OCI-LY3 (cell line): ENCODE measurements around the gene PSMC3.
"Not testable (repeated sequence)": the region's sequence is repeated elsewhere in the genome, so short reads cannot be mapped to it uniquely, and the experiment has no call there.

ENCODE experiments used
- H2AFZ ChIP-seq: fragments of 200-600, 300-600 bp; shearing (Covaris generic); 2 replicates; pipeline ENCODE4 v1.6.0; 2014; ENCODE audit warnings: antibody characterized with exemption, low read depth, low read length
- H3K27ac ChIP-seq: fragments of 200-600, 300-600 bp; sonication (generic); 2 replicates; pipeline ENCODE4 v1.5.1; 2014; ENCODE audit warnings: mild to moderate bottlenecking, low read length, moderate library complexity, mixed read lengths
- H3K27me3 ChIP-seq: fragments of 200-600, 300-600 bp; sonication (generic); 2 replicates; pipeline ENCODE4 v1.6.1; 2014; ENCODE audit warnings: low read depth, low read length, mixed read lengths
- H3K36me3 ChIP-seq: fragments of 200-600, 300-600 bp; sonication (generic); replicated peaks from 2 replicates; pipeline ENCODE3; 2014; ENCODE audit warnings: low read depth, low read length, mixed read lengths
- H3K4me1 ChIP-seq: fragments of 300-600, 200-600 bp; sonication (generic); 2 replicates; pipeline ENCODE4 v1.6.1; 2014; ENCODE audit warnings: low read length, mixed read lengths
- H3K4me2 ChIP-seq: fragments of 200-600, 300-600 bp; sonication (generic); 2 replicates; pipeline ENCODE4 v1.6.1; 2014; ENCODE audit warnings: low read length, mixed read lengths
- H3K4me3 ChIP-seq: fragments of 300-600, 200-600 bp; sonication (generic); 2 replicates; pipeline ENCODE4 v1.5.1; 2014; ENCODE audit warnings: antibody characterized with exemption, mild to moderate bottlenecking, low read length, moderate library complexity
- H3K79me2 ChIP-seq: fragments of 300-600, 200-600 bp; shearing (Covaris generic); 2 replicates; pipeline ENCODE4 v1.6.1; 2014; ENCODE audit warnings: mild to moderate bottlenecking, low read length, mixed read lengths
- H3K9ac ChIP-seq: fragments of 300-600, 200-600 bp; shearing (Covaris generic); 2 replicates; pipeline ENCODE4 v1.6.0; 2014; ENCODE audit warnings: mild to moderate bottlenecking, low read length, moderate library complexity
- H3K9me3 ChIP-seq: fragments of 200-600, 300-600 bp; shearing (Covaris generic); 2 replicates; pipeline ENCODE4 v1.6.1; 2014; ENCODE audit warnings: low read length, mixed read lengths; ENCODE audit not compliant: insufficient read depth
- H4K20me1 ChIP-seq: fragments of 200-600, 300-600 bp; sonication (generic); 2 replicates; pipeline ENCODE4 v1.6.1; 2016; ENCODE audit warnings: low read length, mixed read lengths; ENCODE audit not compliant: insufficient read depth
- EZH2phosphoT487 ChIP-seq: fragments of 200-600 bp; shearing (Covaris generic); IDR thresholded peaks from 2 replicates; pipeline ENCODE4 v1.6.1; 2018; ENCODE audit warnings: antibody characterized with exemption, mixed run types, low read depth
- TF ChIP-seq, protein P1 (sequence below): fragments of 200-600, 300-600 bp; sonication (generic); IDR thresholded peaks from 2 replicates; pipeline ENCODE4 v1.5.1; 2014; ENCODE audit warnings: antibody characterized with exemption, low read length, low read depth

Gene PSMC3

GRCh38 chr11:47464483-47464882 is 38.2 kb upstream of the PSMC3 start:
- peaks cover 58% of the 10 kb centered on the region for H3K36me3 ChIP-seq
- TF ChIP-seq EZH2phosphoT487: no peak
- TF ChIP-seq, protein P1, sequence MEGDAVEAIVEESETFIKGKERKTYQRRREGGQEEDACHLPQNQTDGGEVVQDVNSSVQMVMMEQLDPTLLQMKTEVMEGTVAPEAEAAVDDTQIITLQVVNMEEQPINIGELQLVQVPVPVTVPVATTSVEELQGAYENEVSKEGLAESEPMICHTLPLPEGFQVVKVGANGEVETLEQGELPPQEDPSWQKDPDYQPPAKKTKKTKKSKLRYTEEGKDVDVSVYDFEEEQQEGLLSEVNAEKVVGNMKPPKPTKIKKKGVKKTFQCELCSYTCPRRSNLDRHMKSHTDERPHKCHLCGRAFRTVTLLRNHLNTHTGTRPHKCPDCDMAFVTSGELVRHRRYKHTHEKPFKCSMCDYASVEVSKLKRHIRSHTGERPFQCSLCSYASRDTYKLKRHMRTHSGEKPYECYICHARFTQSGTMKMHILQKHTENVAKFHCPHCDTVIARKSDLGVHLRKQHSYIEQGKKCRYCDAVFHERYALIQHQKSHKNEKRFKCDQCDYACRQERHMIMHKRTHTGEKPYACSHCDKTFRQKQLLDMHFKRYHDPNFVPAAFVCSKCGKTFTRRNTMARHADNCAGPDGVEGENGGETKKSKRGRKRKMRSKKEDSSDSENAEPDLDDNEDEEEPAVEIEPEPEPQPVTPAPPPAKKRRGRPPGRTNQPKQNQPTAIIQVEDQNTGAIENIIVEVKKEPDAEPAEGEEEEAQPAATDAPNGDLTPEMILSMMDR: no peak
- no peak overlapping the region for H3K27ac ChIP-seq
- peaks cover 45% of the 10 kb centered on the region for H3K79me2 ChIP-seq
- no peak overlapping the region for H3K4me3 ChIP-seq
- no peak overlapping the region for H3K4me2 ChIP-seq
- no peaks in the 10 kb centered on the region for H3K27me3 ChIP-seq
- H2AFZ ChIP-seq: no peak overlapping the region
- H4K20me1 ChIP-seq: peaks cover 18% of the 10 kb centered on the region
- H3K9me3 ChIP-seq: no peaks in the 10 kb centered on the region
- no peak overlapping the region for H3K9ac ChIP-seq
- peaks cover 10% of the 10 kb centered on the region; the same call in 1 of the 2 replicates for H3K4me1 ChIP-seq

DNA sequence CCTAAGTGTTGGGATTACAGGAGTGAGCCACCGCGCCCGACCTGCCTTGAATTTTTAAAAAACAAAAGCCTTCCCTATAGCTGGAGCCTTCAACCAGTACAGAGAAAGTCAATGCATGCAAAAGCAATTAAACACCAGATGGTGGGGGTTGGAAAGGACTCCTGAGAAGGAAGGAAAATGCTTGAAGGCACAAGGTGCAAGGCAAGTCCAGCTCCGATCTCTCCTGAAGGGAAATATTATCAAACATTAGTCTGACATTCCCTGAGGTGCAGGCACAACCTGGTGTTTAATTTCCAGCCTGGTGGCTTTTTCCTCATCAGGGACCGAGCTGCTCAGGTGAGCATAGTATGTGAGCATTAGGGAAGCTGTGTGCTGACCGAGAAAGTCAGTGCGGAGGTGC is 35.6 kb upstream of the PSMC3 start:
- Histone ChIP-seq H3K4me2 (no peak overlapping the region), H3K4me1 (peaks cover 10% of the 10 kb centered on the region; the same call in 1 of the 2 replicates), H3K9me3 (no peaks in the 10 kb centered on the region), H2AFZ (no peak overlapping the region), H3K4me3 (no peak overlapping the region), H3K79me2 (peaks cover 19% of the 10 kb centered on the region), H3K36me3 (peaks cover 38% of the 10 kb centered on the region), H3K27ac (no peak overlapping the region), H3K9ac (no peak overlapping the region), H4K20me1 (peaks cover 12% of the 10 kb centered on the region), H3K27me3 (no peaks in the 10 kb centered on the region)
- no peak for TF ChIP-seq EZH2phosphoT487
- TF ChIP-seq, protein P1: no peak

DNA sequence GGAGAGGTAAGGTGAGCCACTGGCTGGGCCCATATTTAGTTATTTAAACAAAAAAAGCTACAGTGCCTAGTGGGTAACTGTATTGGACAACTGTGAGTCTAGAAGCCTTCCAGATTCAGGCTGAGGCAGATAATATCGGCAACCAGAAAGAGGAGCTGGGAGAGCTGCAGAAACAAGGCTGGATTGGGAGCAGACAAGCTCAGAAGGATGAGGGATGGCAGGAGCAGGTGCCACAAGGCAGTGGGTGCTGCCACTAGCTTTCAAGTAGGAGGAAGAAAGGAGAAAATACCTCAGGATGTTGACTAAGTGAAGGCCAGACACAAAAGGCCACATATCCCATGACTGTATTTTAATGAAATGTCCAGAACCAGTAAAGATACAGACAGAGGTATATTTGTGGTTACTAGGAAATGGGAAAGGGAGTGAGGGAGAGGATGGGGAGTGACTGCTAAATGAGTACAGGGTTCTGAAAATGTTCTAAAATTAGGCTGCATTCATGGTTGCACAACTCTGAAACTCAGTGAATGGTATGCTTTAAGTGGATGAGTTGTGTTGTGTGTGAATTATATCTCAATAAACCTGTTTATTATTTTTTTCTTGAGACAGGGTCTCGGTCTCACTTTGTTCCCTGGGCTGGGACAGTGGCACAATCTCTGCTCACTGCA is 34.5 kb upstream of the PSMC3 start:
- Histone ChIP-seq H3K27ac (no peak overlapping the region), H3K9ac (no peak overlapping the region), H4K20me1 (peaks cover 6% of the 10 kb centered on the region), H3K27me3 (no peaks in the 10 kb centered on the region), H2AFZ (no peak overlapping the region), H3K9me3 (no peaks in the 10 kb centered on the region), H3K36me3 (peaks cover 32% of the 10 kb centered on the region), H3K79me2 (peaks cover 13% of the 10 kb centered on the region), H3K4me2 (no peak overlapping the region), H3K4me1 (peaks cover 10% of the 10 kb centered on the region; the same call in 1 of the 2 replicates), H3K4me3 (no peak overlapping the region)
- TF ChIP-seq, protein P1: no peak
- no peak for TF ChIP-seq EZH2phosphoT487

- H3K4me1 ChIP-seq, H3K9ac ChIP-seq, H3K79me2 ChIP-seq, H3K9me3 ChIP-seq, H4K20me1 ChIP-seq, H3K27ac ChIP-seq, H3K27me3 ChIP-seq, H3K4me3 ChIP-seq, H3K36me3 ChIP-seq, H2AFZ ChIP-seq: not testable (repeated sequence)
- 0 out of 2 replicates have a peak overlapping the region, but pooled peaks have one; percentile 18 for H3K4me2 ChIP-seq
- TF ChIP-seq, protein P1: peak; percentile 77
Observed at GRCh38 chr11:47454258-47454671, 28.0 kb upstream of the PSMC3 start.
